Nephron progenitor cell (in vitro differentiated cells): ENCODE results near the gene RRP8.

Experiments
- DNase-seq: peaks from one replicate; pipeline ENCODE4 v3.0.0; 2021
- H3K27ac Mint-ChIP-seq: 2 replicates; pipeline ENCODE4 v1.8.0; 2021; ENCODE audit warnings: mild to moderate bottlenecking, moderate library complexity, mixed read lengths
- H3K27me3 Mint-ChIP-seq: 2 replicates; pipeline ENCODE4 v1.8.0; 2021; ENCODE audit warnings: mild to moderate bottlenecking, low read depth, mixed read lengths; ENCODE audit not compliant: poor library complexity
- H3K36me3 Mint-ChIP-seq: 2 replicates; pipeline ENCODE4 v1.8.0; 2021; ENCODE audit warnings: low read depth, mixed read lengths
- H3K4me1 Mint-ChIP-seq: 2 replicates; pipeline ENCODE4 v1.8.0; 2021; ENCODE audit warnings: mixed read lengths
- H3K4me3 Mint-ChIP-seq: 2 replicates; pipeline ENCODE4 v1.8.0; 2021; ENCODE audit warnings: mild to moderate bottlenecking, moderate library complexity, mixed read lengths
- H3K9me3 Mint-ChIP-seq: 2 replicates; pipeline ENCODE4 v1.8.0; 2021; ENCODE audit warnings: mild to moderate bottlenecking, moderate library complexity, mixed read lengths
- TF ChIP-seq, protein P1 (sequence below): fragments of 200-600 bp; sonication (generic); IDR thresholded peaks from 2 replicates; pipeline ENCODE4 v1.5.0; 2021; ENCODE audit warnings: antibody characterized with exemption

Gene RRP8

DNA sequence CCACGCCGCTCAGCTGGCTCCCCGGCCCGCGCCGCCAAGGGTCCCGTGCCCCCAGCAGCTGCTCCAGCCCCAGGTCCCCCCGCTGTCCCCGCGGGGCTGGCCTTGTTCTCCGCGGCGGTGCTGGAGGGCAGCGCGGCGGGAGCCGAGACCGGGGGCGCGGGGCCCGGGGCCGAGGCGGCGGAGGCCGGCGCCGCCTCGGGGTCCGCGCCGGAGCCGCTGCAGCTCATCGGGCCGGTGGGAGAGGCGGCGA, 8.5 kb upstream of the RRP8 start:
- H3K4me3 Mint-ChIP-seq, result peak overlapping the region; percentile 94
- peaks cover 3% of the 10 kb centered on the region for H3K27me3 Mint-ChIP-seq
- H3K36me3 Mint-ChIP-seq, result peaks cover 47% of the 10 kb centered on the region
- no peaks in the 10 kb centered on the region for H3K9me3 Mint-ChIP-seq
- DNase-seq, result no peak
- peaks cover 4% of the 10 kb centered on the region for H3K4me1 Mint-ChIP-seq
- TF ChIP-seq, protein P1, sequence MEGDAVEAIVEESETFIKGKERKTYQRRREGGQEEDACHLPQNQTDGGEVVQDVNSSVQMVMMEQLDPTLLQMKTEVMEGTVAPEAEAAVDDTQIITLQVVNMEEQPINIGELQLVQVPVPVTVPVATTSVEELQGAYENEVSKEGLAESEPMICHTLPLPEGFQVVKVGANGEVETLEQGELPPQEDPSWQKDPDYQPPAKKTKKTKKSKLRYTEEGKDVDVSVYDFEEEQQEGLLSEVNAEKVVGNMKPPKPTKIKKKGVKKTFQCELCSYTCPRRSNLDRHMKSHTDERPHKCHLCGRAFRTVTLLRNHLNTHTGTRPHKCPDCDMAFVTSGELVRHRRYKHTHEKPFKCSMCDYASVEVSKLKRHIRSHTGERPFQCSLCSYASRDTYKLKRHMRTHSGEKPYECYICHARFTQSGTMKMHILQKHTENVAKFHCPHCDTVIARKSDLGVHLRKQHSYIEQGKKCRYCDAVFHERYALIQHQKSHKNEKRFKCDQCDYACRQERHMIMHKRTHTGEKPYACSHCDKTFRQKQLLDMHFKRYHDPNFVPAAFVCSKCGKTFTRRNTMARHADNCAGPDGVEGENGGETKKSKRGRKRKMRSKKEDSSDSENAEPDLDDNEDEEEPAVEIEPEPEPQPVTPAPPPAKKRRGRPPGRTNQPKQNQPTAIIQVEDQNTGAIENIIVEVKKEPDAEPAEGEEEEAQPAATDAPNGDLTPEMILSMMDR, result no peak
- H3K27ac Mint-ChIP-seq, result no peak overlapping the region

DNA sequence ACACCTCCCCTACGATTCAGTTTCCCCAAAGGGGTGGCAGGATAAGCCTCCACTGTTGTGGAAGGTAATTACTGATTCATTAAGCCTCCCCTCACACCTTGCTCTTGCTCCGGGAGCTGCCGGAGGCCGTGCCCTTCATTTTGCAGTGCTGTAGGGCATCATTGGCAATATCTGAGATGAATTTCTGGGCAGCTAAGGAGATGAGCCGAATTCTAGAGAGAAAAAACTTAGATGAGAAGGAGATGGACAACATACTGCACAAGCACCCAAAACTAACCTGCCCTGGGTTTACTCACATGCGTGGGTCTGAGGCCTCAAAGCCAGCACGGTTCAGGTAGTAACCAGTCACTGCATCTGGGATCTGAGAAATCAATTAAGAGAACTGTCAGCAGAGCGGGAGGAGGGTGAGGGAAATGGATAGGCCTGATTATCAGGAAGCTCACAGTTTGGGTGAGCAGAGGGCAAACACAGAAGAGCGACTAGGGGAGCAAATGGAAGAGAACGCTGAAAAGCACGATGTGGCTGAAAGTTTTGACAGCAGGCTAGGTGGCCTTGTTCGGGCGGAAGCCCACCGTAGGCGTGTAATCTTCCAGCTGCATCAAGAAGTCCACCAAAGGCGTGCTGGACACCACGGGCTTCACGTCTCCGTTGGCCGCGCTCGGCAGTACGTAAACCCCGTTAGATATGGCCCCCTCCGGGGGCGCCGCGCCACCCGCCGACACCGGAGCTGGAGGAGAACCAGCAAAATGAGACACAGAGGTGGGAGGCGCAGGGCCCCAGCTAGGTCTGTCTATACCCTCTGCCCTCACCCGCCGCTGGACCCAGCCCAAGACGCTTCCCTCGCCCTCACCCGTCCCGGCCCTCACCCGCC, 7.9 kb upstream of the RRP8 start:
- Mint-ChIP-seq H3K36me3 (peaks cover 50% of the 10 kb centered on the region), H3K4me3 (peak overlapping the region; percentile 94), H3K27ac (peak overlapping the region; percentile 99), H3K9me3 (no peaks in the 10 kb centered on the region), H3K27me3 (peaks cover 3% of the 10 kb centered on the region), H3K4me1 (peaks cover 4% of the 10 kb centered on the region)
- TF ChIP-seq, protein P1, result no peak
- no peak for DNase-seq

DNA sequence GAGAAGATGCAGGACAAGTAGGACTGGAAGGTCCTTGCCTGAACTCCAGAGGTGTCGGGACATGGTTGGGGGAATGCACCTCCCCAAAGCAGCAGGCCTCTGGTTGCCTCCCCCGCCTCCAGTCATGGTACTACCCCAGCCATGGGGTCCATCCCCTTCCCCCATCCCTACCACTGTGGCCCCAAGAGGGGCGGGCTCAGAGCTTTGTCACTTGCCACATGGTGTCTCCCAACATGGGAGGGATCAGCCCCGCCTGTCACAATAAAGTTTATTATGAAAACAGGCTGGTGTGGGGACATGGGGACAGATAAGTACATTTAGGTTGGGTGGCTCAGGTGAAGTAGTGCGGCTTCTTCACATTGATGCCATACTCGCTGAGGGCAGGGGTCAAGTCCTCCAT, 7.2 kb upstream of the RRP8 start:
- Mint-ChIP-seq H3K4me3 (peak overlapping the region; percentile 94), H3K27me3 (peaks cover 3% of the 10 kb centered on the region), H3K27ac (no peak overlapping the region)

DNA sequence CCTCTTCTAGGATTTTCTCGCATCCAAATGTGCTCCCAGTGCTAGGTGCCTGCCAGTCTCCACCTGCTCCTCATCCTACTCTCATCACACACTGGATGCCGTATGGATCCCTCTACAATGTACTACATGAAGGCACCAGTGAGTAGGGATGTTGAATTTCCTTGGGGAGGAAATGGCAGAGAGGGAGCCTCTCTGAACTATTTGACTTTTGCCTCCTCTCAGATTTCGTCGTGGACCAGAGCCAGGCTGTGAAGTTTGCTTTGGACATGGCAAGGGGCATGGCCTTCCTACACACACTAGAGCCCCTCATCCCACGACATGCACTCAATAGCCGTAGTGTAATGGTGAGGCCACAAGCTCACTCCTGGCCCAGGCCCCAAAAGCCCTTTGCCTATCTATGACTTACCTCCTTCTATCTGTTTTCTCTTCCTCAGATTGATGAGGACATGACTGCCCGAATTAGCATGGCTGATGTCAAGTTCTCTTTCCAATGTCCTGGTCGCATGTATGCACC, 6.1 kb upstream of the RRP8 start:
- Mint-ChIP-seq H3K4me1 (no peaks in the 10 kb centered on the region), H3K36me3 (peaks cover 37% of the 10 kb centered on the region), H3K4me3 (peak overlapping the region; percentile 94), H3K27ac (peak overlapping the region; percentile 96), H3K27me3 (peaks cover 3% of the 10 kb centered on the region), H3K9me3 (no peaks in the 10 kb centered on the region)
- DNase-seq, result no peak
- TF ChIP-seq, protein P1, result no peak

More for the DNA sequence above, 7.2 kb upstream of the RRP8 start:
- no peaks in the 10 kb centered on the region for H3K9me3 Mint-ChIP-seq
- H3K36me3 Mint-ChIP-seq, result peaks cover 45% of the 10 kb centered on the region
- no peak for DNase-seq
- H3K4me1 Mint-ChIP-seq, result no peaks in the 10 kb centered on the region
- TF ChIP-seq, protein P1, result no peak

DNA sequence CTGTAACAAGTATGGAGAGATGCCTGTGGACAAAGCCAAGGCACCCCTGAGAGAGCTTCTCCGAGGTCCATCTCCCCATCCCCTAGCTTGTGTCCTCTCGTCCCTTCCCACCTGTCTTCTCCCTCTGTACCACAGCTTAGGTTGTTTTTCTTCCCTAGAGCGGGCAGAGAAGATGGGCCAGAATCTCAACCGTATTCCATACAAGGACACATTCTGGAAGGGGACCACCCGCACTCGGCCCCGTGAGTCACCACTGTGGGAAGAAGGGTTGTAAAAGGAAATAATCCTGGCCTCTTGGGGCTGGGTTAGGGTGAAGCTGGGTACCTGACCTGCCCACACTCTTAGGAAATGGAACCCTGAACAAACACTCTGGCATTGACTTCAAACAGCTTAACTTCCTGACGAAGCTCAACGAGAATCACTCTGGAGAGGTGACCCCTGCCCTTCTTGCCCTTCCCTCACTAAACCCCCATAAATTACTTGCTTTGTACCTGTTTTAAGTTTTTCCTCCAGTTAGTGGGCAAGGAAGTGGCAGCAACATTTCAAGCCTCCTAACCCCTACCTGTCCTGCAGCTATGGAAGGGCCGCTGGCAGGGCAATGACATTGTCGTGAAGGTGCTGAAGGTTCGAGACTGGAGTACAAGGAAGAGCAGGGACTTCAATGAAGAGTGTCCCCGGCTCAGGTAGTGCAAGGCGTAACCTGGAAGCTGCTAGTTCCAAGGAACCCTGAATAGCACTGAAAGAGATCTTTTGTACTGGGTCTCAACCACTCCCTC, 5.5 kb upstream of the RRP8 start:
- Mint-ChIP-seq H3K9me3 (no peaks in the 10 kb centered on the region), H3K27ac (peak overlapping the region; percentile 96), H3K4me3 (peak overlapping the region; percentile 94), H3K27me3 (peaks cover 3% of the 10 kb centered on the region), H3K36me3 (peaks cover 37% of the 10 kb centered on the region), H3K4me1 (no peaks in the 10 kb centered on the region)
- DNase-seq, result no peak
- TF ChIP-seq, protein P1, result no peak
